Lung (tissue), 12 donors: Measurements from ENCODE around the gene RBMX2. TPM values are rescaled to one million over a fixed set of nuclear protein-coding genes. Genes with fewer than 3 reads are reported as not detected.

Source experiments
- ATAC-seq: fragments of 200-7000 bp; cut with Tn5 transposase; one replicate; pipeline ENCODE4 v1.9.1; 2020; ENCODE audit warnings: moderate number of reproducible peaks; ENCODE audit not compliant: insufficient read depth, low FRiP score
- DNase-seq, 3 donors: peaks; one replicate each; pipeline ENCODE4 v3.0.0-alpha.2; 2013 to 2017
- H3K27ac ChIP-seq, 2 donors: one replicate each; pipeline ENCODE4 v1.5.1; 2013; ENCODE audit warnings: mild to moderate bottlenecking in 2 of 2, moderate library complexity in 2 of 2, control low read depth in 1 of 2, inconsistent platforms in 1 of 2, low read depth in 1 of 2, low read length in 1 of 2
- H3K27me3 ChIP-seq, 3 donors: one replicate each; pipeline ENCODE4 v1.5.1; 2013; ENCODE audit warnings: low read length in 2 of 3; ENCODE audit not compliant: control insufficient read depth in 3 of 3, insufficient read depth in 3 of 3
- H3K36me3 ChIP-seq, 4 donors: one replicate each; pipeline ENCODE4 v1.5.1; 2013; ENCODE audit warnings: low read length in 4 of 4, mild to moderate bottlenecking in 1 of 4, moderate library complexity in 1 of 4; ENCODE audit not compliant: control insufficient read depth in 4 of 4, insufficient read depth in 4 of 4
- H3K4me1 ChIP-seq, 5 donors: one replicate each; pipeline ENCODE4 v1.5.1; 2013; ENCODE audit warnings: low read length in 5 of 5, mild to moderate bottlenecking in 2 of 5, moderate library complexity in 1 of 5; ENCODE audit not compliant: control insufficient read depth in 5 of 5, insufficient read depth in 5 of 5
- H3K4me3 ChIP-seq: one replicate; pipeline ENCODE4 v1.5.1; 2013; ENCODE audit warnings: mild to moderate bottlenecking, control low read depth, moderate library complexity
- H3K9ac ChIP-seq, 2 donors: one replicate each; pipeline ENCODE4 v1.5.1; 2013; ENCODE audit warnings: low read length in 2 of 2, control low read depth in 1 of 2; ENCODE audit not compliant: insufficient read depth in 1 of 2
- H3K9me3 ChIP-seq, 4 donors: one replicate each; pipeline ENCODE4 v1.5.1; 2013; ENCODE audit warnings: low read length in 3 of 4, mild to moderate bottlenecking in 1 of 4, moderate library complexity in 1 of 4; ENCODE audit not compliant: control insufficient read depth in 4 of 4, insufficient read depth in 3 of 4
- CTCF ChIP-seq: IDR thresholded peaks from 2 replicates; pipeline ENCODE4 v1.5.1; 2012; ENCODE audit warnings: mild to moderate bottlenecking; ENCODE audit errors: control extremely low read depth, extremely low read depth
- WGBS, 2 donors: extraction: QIAGEN DNeasy Blood & Tissue Kit; methylation state at CpG; one replicate each; pipeline ENCODE4 v1.1.7; 2013; 5-methylcytosine and 5-hydroxymethylcytosine counted together
- polyA plus RNA-seq, 2 donors: library from polyadenylated mRNA; stranded (reverse); fragments of 200-250 nt; gene quantifications; one replicate each; pipeline ENCODE4 v1.2.1, GENCODE V29; 2013
- total RNA-seq, 2 donors: library from RNA; depleted of rRNA in 1 of 2; stranded (reverse); fragments of >200 nt in 1 of 2; gene quantifications; one replicate each; pipeline ENCODE4 v1.2.1, GENCODE V29; 2014 to 2021
- donor health status: control.
- donor health status: control.
- donor health status: Bipolar disorder and iron deficiency.
- donor health status: healthy.
- donor health status: DM: yes; HTN: yes; CAD: no.

The RBMX2 gene
- total and polyA plus RNA-seq, 4 donors: 12.1 to 19.7 (median 16.6) TPM

DNA sequence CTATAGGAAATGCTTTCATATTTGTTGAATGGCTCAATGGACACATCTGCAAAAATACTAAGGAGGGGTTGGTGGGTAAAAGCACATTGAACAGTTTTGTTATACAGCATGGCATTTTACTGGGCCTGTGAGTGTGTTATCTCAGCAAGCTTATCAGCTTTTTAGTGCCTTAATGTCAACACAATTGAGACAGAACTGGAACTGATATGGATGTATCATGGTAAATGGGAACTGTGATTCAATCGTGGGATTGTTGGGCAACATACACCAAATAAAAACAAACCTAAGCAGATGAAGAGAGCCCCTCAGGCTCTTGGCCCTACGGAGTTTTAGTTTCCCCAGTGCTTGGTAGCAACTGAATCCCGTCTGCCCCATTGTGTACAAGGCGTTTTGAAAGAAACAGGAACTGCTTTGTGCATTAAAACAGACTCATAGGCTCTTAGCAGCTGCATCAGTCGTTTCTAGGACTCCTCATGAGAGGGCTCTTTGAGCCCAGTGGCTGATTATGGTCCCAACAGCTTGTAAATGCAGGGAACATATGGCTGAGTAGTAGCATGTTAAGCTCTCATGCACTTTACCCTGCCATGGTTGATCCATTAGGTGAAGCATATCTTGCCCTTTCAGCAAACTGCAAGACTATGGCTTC, 23.6 kb upstream of the RBMX2 start:
- no peak for TF ChIP-seq CTCF
- peaks cover 0 to 7% (median 1%) of the 10 kb centered on the region in 3 donors for H3K27me3 ChIP-seq
- no peak overlapping the region for H3K27ac ChIP-seq
- DNase-seq: no peak
- H3K4me3 ChIP-seq: no peak overlapping the region
- no peak overlapping the region for H3K9ac ChIP-seq
- no peak for ATAC-seq
- peaks cover 0 to under 1% (median 0%) of the 10 kb centered on the region in 4 donors for H3K9me3 ChIP-seq
- 34 to 42% methylated on average over 5 of the region's 5 CpGs for WGBS, 2 donors
- H3K4me1 ChIP-seq: no peaks in the 10 kb centered on the region
- H3K36me3 ChIP-seq: no peaks in the 10 kb centered on the region

DNA sequence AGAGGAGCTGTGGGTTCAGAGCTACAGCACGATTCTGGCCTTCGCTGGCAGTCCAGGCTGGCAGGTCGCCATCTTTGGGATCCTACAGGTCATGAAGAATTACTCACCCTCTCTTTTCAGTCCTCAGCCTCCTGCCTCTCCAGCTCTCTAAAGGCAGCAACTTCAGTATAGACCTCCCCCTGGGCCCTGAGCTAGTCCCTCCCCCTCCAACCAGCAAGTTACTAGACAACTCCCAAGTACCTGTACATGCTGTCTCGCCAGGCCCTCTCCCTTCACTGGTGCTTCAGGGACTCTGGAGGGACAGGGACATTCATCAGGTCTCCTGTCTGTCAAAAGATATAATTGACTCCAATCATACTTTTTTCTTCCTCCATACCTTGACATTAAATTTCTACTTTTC, 16.3 kb upstream of the RBMX2 start, which contains the start of gene GPR119:
Gene GPR119 (minus strand): TSS at position 155 of the 400 bp plus-strand sequence. CDS start 227 bp downstream, outside the sequence.
- WGBS, 2 donors: 69 to 87% methylated on average over 4 of the region's 4 CpGs
- Histone ChIP-seq H3K4me3 (no peak within 1 kb of the TSS), H3K27ac (no peak within 1 kb of the TSS), H3K36me3 (no peaks in the 10 kb centered on the region), H3K9me3 (peaks cover 0 to 3% (median 0%) of the 10 kb centered on the region in 4 donors), H3K4me1 (no peaks in the 10 kb centered on the region), H3K27me3 (peaks cover 0 to 6% (median 2%) of the 10 kb centered on the region in 3 donors), H3K9ac (no peak within 1 kb of the TSS)
- no peak for TF ChIP-seq CTCF
- DNase-seq: no peak
- ATAC-seq: no peak

- 60 to 83% methylated on average over 5 of the region's 5 CpGs for WGBS, 2 donors
- Histone ChIP-seq H3K4me1 (no peaks in the 10 kb centered on the region), H3K27ac (no peak overlapping the region), H3K9me3 (peaks cover 0 to 3% (median 0%) of the 10 kb centered on the region in 4 donors), H3K27me3 (peaks cover 0 to 6% (median 2%) of the 10 kb centered on the region in 3 donors), H3K9ac (no peak overlapping the region), H3K36me3 (no peaks in the 10 kb centered on the region), H3K4me3 (no peak overlapping the region)
- DNase-seq: no peak
- no peak for TF ChIP-seq CTCF
- no peak for ATAC-seq
Measured at GRCh38 chrX:130386408-130386808, 15.4 kb upstream of the RBMX2 start.
